A549 treated with AZD9567 at 1 μM for 4 hours (cell line): ENCODE data around the gene DBX2. TPM values are rescaled to one million over a fixed set of nuclear protein-coding genes. Genes with fewer than 3 reads are reported as not detected.

ENCODE experiments used
- total RNA-seq: library from RNA; stranded (reverse); fragments of 200-300 nt; extraction: Qiagen RNA extraction; gene quantifications from 5 replicates; pipeline ENCODE4 v1.2.3, GENCODE V29; 2022; ENCODE audit not compliant: insufficient read depth

The DBX2 gene
- not detected in 5 replicates for total RNA-seq

DNA sequence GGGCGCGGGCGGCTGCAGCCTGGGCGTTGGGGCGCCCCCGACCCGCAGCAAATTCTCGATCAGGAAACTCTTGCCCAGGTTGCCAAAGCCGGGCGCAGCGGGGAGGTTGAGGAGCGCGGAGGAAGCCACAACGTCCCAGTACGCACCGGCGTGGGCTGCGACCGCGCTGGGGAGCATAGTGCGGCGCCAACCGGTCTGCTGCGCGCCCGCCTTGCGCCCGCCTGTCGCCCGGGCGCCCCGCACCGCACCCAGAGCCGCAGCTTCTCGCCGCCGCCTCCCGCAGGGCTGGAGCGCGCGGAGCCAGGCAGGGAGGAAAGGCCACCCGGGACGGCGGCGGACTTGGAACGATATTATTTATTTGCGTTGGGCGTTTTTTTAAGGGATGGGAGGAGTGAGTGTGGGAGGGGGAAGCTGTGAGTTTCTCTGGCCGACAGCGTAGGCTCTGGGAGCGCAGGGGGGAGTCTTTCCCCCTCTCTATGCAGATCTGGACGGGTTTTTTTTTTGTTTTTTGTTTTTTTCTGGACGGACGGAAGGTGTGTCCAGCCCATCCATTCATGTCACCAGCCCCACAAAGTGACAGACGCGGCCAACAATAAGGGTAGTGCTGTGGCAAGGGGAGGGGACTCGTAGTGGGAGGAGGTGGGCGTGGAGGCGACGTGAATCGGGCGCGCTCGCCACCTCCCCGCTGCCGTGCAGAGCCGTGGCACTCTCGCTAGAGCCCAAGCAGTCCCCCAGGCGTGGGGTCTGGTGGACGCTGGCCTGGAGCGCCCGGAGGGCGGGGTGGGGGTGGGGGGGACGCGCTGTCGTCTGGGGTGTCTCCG is at the start of gene DBX2:
DBX2 (minus strand) TSS at position 349 of the 821 bp plus-strand sequence; CDS start at position 177, 172 bp downstream.

Other genes with a start within 250 kb of the DBX2 start
- 0.07 to 0.50 TPM (median 0.17 TPM) in 4 of 5 replicates, not detected in the other for gene NELL2, start 174.8 kb downstream of the DBX2 start, total RNA-seq
- gene ANO6, start 165.0 kb upstream of the DBX2 start, total RNA-seq: 46.9 to 62.6 TPM (median 59.0 TPM) in 5 replicates